ENCODE data around the gene LAMA1. TPM values are rescaled to one million over a fixed set of nuclear protein-coding genes. Genes with fewer than 3 reads are reported as not detected.

The LAMA1 gene
- total RNA-seq, 4 donors from 2014 or later, result 0.17 to 1.7 (median 0.61) TPM

- TF ChIP-seq, protein P1, sequence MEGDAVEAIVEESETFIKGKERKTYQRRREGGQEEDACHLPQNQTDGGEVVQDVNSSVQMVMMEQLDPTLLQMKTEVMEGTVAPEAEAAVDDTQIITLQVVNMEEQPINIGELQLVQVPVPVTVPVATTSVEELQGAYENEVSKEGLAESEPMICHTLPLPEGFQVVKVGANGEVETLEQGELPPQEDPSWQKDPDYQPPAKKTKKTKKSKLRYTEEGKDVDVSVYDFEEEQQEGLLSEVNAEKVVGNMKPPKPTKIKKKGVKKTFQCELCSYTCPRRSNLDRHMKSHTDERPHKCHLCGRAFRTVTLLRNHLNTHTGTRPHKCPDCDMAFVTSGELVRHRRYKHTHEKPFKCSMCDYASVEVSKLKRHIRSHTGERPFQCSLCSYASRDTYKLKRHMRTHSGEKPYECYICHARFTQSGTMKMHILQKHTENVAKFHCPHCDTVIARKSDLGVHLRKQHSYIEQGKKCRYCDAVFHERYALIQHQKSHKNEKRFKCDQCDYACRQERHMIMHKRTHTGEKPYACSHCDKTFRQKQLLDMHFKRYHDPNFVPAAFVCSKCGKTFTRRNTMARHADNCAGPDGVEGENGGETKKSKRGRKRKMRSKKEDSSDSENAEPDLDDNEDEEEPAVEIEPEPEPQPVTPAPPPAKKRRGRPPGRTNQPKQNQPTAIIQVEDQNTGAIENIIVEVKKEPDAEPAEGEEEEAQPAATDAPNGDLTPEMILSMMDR (IDR thresholded peaks at IDR 0.05), result no peak
- TF ChIP-seq POLR2A (IDR thresholded peaks at IDR 0.05), result no peak
- 92% methylated on average over 7 of the region's 7 CpGs for WGBS, 2 donors
- intact Hi-C loops (cut with DNase I; ENCODE audit: low total_unique reads), result no loop called here
- DNase-seq (ENCODE audit: low spot score in 2 of 2), result no peak
- H3K4me3 ChIP-seq (ENCODE audit: low read depth, poor library complexity, severe bottlenecking), result no peak overlapping the region
Observed at GRCh38 chr18:6971823-6972478, 145.6 kb downstream of the LAMA1 start.

- no peak for DNase-seq (ENCODE audit: low spot score in 2 of 2)
- H3K4me3 ChIP-seq (ENCODE audit: low read depth, poor library complexity, severe bottlenecking), result no peak overlapping the region
- WGBS, 2 donors, result 90 to 95% methylated on average over 2 of the region's 2 CpGs
- intact Hi-C loops (cut with DNase I; ENCODE audit: low total_unique reads), result no loop called here
- no peak for TF ChIP-seq POLR2A (IDR thresholded peaks at IDR 0.05)
- TF ChIP-seq, protein P1 (IDR thresholded peaks at IDR 0.05), result no peak
Observed at GRCh38 chr18:6963452-6964097, 154.0 kb downstream of the LAMA1 start.

DNA sequence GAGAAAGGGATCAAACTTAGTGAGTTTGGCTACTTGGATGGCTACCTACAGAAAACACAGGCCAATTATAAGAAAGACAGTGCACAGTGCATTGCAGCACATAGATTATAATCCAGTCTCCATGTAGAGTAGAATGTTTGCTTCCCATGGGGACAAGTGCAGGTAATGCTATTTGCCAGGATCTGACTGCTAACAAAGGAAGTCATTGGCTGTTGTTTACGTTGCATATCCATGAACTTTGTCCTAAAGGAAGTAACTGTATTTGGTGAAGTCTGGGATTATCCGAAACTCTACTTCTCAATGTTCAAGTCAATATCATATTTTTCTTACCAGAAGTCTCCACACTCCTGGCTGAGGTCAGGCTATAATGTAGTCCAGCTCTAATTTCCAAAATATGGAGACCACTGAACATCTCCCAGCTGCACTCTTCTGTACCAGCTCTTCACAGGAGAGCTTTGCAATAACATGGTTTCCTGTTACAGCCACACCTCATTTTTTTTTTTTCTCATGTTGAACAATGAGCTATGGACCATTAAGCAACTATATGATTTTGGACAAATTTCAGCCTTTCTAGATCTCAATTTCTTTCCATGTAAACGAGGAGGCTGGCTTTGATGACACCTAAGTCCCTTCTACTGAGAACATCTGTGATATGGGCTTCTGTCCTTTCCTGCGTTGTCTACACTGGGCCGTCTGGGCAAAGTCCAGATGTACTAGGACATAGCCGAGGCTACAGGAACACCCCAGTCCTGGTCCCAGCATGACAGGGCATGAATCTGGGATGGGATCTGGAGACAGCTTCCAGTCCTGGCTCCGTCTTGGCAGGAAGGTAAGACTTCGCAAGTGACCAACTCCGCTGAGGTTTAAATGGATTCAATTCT lies 154.8 kb downstream of the LAMA1 start:
- WGBS, 2 donors, result 87 to 91% methylated on average over 9 of the region's 9 CpGs
- intact Hi-C loops (cut with DNase I; ENCODE audit: low total_unique reads), result no loop called here
- DNase-seq (ENCODE audit: low spot score in 2 of 2), result no peak
- no peak overlapping the region for H3K4me3 ChIP-seq (ENCODE audit: low read depth, poor library complexity, severe bottlenecking)
- TF ChIP-seq, protein P1 (IDR thresholded peaks at IDR 0.05), result no peak
- no peak for TF ChIP-seq POLR2A (IDR thresholded peaks at IDR 0.05)

DNA sequence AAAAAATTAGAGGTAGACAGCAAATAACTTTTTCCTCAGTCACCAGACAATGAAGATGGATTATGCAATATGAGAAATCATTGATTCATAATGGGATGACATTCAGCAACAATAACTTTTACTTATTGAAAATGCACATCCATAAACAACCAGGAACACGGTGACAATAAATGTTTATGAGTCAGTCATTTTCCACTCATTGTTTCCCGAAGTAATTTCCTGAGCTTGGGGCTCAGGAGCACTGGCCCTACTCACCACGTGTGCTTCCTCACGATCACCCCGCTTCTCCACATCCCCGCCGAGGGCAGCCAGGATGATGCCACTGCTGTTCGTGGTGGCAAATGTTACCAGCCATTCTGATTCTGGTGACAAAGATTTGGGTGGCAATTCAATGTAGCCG lies 156.3 kb downstream of the LAMA1 start:
- H3K4me3 ChIP-seq (ENCODE audit: low read depth, poor library complexity, severe bottlenecking), result no peak overlapping the region
- intact Hi-C loops (cut with DNase I; ENCODE audit: low total_unique reads), result no loop called here
- WGBS, 2 donors, result 80 to 85% methylated on average over 9 of the region's 9 CpGs
- TF ChIP-seq, protein P1 (IDR thresholded peaks at IDR 0.05), result no peak
- no peak for TF ChIP-seq POLR2A (IDR thresholded peaks at IDR 0.05)
- no peak for DNase-seq (ENCODE audit: low spot score in 2 of 2)

DNA sequence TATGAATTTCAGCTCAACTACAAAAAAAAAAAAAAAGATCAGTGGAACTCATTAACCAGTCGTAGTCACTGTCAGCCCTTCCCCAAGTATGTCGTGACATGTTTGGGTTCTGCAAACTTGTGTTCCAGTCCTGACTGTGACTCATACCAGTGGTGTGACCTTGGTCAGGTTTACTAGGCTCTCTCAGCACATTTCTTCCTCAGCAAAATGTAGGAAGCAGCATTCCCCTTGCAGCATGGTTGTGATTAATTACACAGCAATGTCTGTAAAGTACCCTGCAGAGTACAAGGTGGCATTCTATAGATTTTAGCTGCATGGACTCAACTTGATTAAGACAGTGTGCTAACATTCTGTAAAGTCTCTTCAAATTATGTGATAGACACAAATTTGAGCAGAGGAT lies 156.9 kb downstream of the LAMA1 start:
- intact Hi-C loops (cut with DNase I; ENCODE audit: low total_unique reads), result no loop called here
- H3K4me3 ChIP-seq (ENCODE audit: low read depth, poor library complexity, severe bottlenecking), result no peak overlapping the region
- WGBS, 2 donors, result 67 to 79% methylated on average over 2 of the region's 2 CpGs

More for the DNA sequence above, 156.9 kb downstream of the LAMA1 start:
- TF ChIP-seq, protein P1 (IDR thresholded peaks at IDR 0.05), result no peak
- TF ChIP-seq POLR2A (IDR thresholded peaks at IDR 0.05), result no peak
- no peak for DNase-seq (ENCODE audit: low spot score in 2 of 2)
